Thoracic aorta (tissue), 2 donors: ENCODE results near the gene SLC22A4. TPM values are rescaled to one million over a fixed set of nuclear protein-coding genes. Genes with fewer than 3 reads are reported as not detected.
A peak's percentile ranks its signal among the peaks of the same experiment; 100 is the strongest.

Source experiments
- ATAC-seq: fragments of 150-250 bp; one replicate; pipeline ENCODE4 v1.8.0; 2017; ENCODE audit warnings: low read depth; ENCODE audit not compliant: insufficient number of reproducible peaks, low FRiP score
- DNase-seq: peaks from one replicate; pipeline ENCODE4 v3.0.0-alpha.2; 2020; ENCODE audit warnings: low spot score
- H3K27ac ChIP-seq, 2 donors: fragments of 200-600 bp; sonication (generic); 1 replicate in 1 of 2; 2 replicates in 1 of 2; pipeline ENCODE4 v1.5.1; 2016; ENCODE audit warnings: mild to moderate bottlenecking in 2 of 2, moderate library complexity in 2 of 2
- H3K27me3 ChIP-seq: fragments of 200-600 bp; sonication (generic); replicated peaks from 2 replicates; pipeline ENCODE4 v1.6.0; 2016; ENCODE audit warnings: mild to moderate bottlenecking; ENCODE audit not compliant: insufficient read depth
- H3K36me3 ChIP-seq: fragments of 200-600 bp; sonication (generic); one replicate; pipeline ENCODE4 v1.5.1; 2016
- H3K4me1 ChIP-seq, 2 donors: fragments of 200-600 bp; sonication (generic); 1 replicate in 1 of 2; 2 replicates in 1 of 2; pipeline versions ENCODE4 v1.5.1 to v1.6.0; 2016; ENCODE audit warnings: low read depth in 2 of 2, mild to moderate bottlenecking in 1 of 2; ENCODE audit not compliant: control insufficient read depth in 1 of 2
- H3K4me3 ChIP-seq: fragments of 200-600 bp; sonication (generic); 2 replicates; pipeline ENCODE4 v1.5.1; 2016; ENCODE audit warnings: mild to moderate bottlenecking
- H3K9me3 ChIP-seq: fragments of 200-600 bp; sonication (generic); 2 replicates; pipeline ENCODE4 v1.5.1; 2016
- CTCF ChIP-seq: fragments of 200-600 bp; sonication (generic); IDR thresholded peaks from one replicate; pipeline ENCODE4 v1.5.1; 2019; ENCODE audit warnings: antibody characterized with exemption
- total RNA-seq, 2 donors: library from RNA; depleted of rRNA; stranded (reverse); fragments of >200 nt; gene quantifications; one replicate each; pipeline versions ENCODE4 v1.1.0 to v1.2.3, GENCODE V29; 2016

The SLC22A4 gene
- total RNA-seq, 2 donors from 2014 or later: 0.14 to 2.1 TPM

- no peaks in the 10 kb centered on the region for H3K36me3 ChIP-seq
- DNase-seq (no peak), ATAC-seq (no peak)
- no peaks in the 10 kb centered on the region for H3K27me3 ChIP-seq
- H3K4me1 ChIP-seq: peaks cover 29 to 67% of the 10 kb centered on the region in 2 donors
- no peak overlapping the region for H3K4me3 ChIP-seq
- peak overlapping the region; percentile 90 to 97 for H3K27ac ChIP-seq
- H3K9me3 ChIP-seq: no peaks in the 10 kb centered on the region
- TF ChIP-seq CTCF: no peak
Measured at GRCh38 chr5:132264546-132265335, 29.5 kb upstream of the SLC22A4 start.

- DNase-seq: no peak
- H3K4me1 ChIP-seq: peaks cover 23 to 60% of the 10 kb centered on the region in 2 donors
Measured at GRCh38 chr5:132265336-132266030, 28.7 kb upstream of the SLC22A4 start.

GRCh38 chr5:132266031-132266835 is 28.0 kb upstream of the SLC22A4 start:
- Histone ChIP-seq H3K4me3 (no peak overlapping the region), H3K9me3 (no peaks in the 10 kb centered on the region), H3K36me3 (peaks cover 7% of the 10 kb centered on the region), H3K27ac (peak overlapping the region; percentile 90 to 97), H3K27me3 (no peaks in the 10 kb centered on the region), H3K4me1 (peaks cover 16 to 52% of the 10 kb centered on the region in 2 donors)
- no peak for DNase-seq
- no peak for TF ChIP-seq CTCF
- ATAC-seq: peak; percentile 3

More at GRCh38 chr5:132265336-132266030, 28.7 kb upstream of the SLC22A4 start:
- H3K36me3 ChIP-seq: no peaks in the 10 kb centered on the region
- H3K4me3 ChIP-seq: no peak overlapping the region
- H3K27me3 ChIP-seq: no peaks in the 10 kb centered on the region
- no peaks in the 10 kb centered on the region for H3K9me3 ChIP-seq
- TF ChIP-seq CTCF: no peak
- peak; percentile 90 for ATAC-seq
- peak overlapping the region; percentile 90 to 97 for H3K27ac ChIP-seq

- no peak for DNase-seq
- Histone ChIP-seq H3K27me3 (no peaks in the 10 kb centered on the region), H3K4me1 (peaks cover 13 to 47% of the 10 kb centered on the region in 2 donors)
Measured at GRCh38 chr5:132266836-132267160, 27.4 kb upstream of the SLC22A4 start.

More at GRCh38 chr5:132266836-132267160, 27.4 kb upstream of the SLC22A4 start:
- TF ChIP-seq CTCF: no peak
- ATAC-seq: no peak
- Histone ChIP-seq H3K9me3 (no peaks in the 10 kb centered on the region), H3K4me3 (no peak overlapping the region), H3K27ac (peak overlapping the region; percentile 90 to 97), H3K36me3 (peaks cover 11% of the 10 kb centered on the region)
